Measurements from ENCODE around the gene SLC22A31. TPM values are rescaled to one million over a fixed set of nuclear protein-coding genes. Genes with fewer than 3 reads are reported as not detected.

The SLC22A31 gene
- 0.64 to 1.7 TPM (median 1.1 TPM) in 5 replicates for total RNA-seq (2022; extraction: Qiagen RNA extraction; ENCODE audit: low read depth)

DNA sequence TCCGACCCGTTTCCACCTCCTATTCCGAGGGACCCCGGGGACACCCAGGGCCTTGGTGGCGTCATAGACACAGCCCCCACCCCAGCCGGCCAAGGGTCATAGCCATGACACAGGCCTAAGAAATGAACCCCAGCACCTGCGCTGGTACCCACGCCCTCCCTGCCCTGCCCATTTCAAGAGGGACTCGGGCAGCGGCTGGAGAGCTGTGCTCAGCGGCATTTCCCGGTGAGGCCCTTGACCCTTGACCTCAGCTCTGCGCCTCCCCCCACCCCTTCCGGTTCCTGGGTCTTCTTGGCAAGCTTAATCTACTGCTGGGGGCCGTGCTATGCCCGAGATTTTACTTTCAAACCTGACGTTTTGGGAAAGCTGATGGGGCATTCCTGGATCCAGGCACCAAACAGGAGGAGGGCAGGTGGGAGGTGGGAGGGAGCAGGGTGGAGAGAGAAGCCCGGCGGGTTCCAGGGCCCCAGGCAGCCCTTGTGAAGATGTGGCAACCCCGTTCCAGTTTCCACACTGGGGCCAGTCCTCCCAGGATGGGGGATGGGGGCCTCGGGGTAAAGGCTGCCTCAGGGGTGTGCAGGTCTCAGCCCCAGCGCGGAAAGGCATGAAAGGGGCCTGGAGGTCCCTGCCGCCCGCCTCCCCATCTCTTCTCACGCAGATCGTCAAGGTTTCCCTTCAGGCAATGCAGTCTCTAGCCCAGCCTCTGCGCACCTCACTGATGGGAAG, at the start of gene SLC22A31:
Gene SLC22A31, minus strand, starts transcription at position 414 of the 726 bp plus-strand sequence. Its CDS starts 36 bp downstream, at position 378.

DNA sequence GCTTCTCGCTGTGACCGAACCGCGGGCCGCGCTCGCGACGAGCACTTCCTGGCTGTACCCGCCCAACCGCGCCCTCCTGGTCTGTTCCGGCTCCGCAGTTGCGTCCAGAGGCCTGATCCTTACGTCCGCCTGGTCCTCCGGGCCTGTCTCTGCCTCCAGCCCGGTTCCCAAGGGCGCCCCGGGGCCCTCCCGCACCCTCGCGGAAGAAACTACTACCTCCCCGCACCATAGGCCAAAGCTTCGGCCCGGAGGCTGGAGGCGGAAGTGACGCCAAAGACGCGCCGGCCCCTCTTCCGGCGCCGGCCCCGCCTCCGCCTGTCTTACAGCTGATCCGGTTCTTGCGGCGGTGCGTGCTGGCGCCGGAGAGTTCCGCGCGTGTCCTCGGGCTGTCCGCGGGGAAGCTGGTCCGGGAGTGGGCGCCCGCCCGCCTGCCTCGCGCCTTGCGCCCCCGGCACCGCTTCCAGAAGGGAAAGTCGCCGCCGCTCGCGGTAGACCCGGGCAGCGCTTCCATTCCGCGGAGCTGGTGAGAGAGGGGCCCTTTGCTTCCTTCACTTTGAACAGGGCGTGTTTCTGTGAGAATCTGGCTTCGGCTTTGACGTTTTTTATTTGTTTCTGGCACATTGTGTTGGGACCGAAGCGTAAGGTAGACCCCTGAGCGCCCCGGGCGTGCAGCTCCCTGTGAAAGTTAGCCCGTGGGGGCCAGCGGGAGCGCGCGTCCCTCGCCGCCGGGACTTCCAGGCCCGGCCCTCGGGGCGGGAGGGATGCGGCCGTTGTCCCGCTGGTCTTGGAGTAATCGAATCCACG, 17.3 kb upstream of the SLC22A31 start, which contains the start of gene ZNF778:
Gene ZNF778, plus strand, starts transcription at position 316 of the 804 bp plus-strand sequence. CDS start 3,425 bp downstream, outside the sequence.

DNA sequence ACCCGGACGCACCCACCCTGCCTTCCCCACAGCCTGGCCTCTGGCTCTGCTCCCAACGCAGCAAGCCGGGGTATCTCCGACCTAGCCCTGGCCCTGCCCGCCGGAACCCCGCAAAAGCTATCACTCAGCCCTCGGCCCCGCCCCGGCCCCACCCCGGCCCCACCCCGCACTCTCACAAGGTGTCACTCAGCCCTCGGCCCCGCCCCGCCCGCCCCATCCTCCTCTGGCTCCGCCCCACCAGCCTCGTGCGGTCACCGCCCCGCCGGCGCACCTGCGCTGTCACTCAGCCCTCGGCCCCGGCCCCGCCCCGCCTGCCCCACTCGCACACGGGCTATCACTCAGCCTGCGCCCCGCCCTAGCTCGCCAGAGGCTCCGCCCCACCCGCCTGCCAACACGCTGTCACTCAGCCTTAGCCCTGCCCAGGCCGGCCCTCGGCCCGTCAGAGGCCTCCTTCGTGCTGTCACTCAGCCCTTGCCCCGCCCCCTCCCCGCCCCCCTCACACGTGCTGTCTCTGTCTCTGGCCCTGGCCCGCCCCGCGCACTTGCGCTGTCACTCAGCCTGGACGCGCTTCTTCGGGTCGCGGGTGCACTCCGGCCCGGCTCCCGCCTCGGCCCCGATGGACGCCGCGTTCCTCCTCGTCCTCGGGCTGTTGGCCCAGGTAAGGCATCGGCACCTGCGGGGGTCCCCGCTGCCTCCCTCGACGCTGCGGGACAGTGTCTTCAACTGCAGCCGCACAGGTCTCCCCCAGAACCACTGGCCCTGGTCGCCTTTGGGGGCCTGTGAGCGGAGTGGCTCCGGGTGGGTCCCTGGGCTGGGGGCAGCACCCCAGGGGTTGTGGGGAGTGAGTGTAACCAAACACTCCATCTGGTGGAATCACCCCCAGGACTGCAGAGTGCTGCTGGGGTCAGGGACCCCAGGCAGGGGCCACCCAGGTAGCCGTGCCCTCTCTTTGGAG, 28.8 kb downstream of the SLC22A31 start, which contains the start of gene CDH15:
Gene CDH15, plus strand, starts transcription at position 533 of the 955 bp plus-strand sequence. Its CDS starts 84 bp downstream, at position 617.

Other genes with a start within 250 kb of the SLC22A31 start
- 0.21 to 0.56 TPM (median 0.23 TPM) in 5 replicates for gene CBFA2T3, start 223.3 kb downstream of the SLC22A31 start, total RNA-seq (2022; extraction: Qiagen RNA extraction; ENCODE audit: low read depth)
- 15.5 to 20.7 TPM (median 18.8 TPM) in 5 replicates for gene ACSF3, start 106.7 kb downstream of the SLC22A31 start, total RNA-seq (2022; extraction: Qiagen RNA extraction; ENCODE audit: low read depth)
- gene CDH15, start 28.8 kb downstream of the SLC22A31 start, total RNA-seq (2022; extraction: Qiagen RNA extraction; ENCODE audit: low read depth) = 0.10 TPM in 1 of 5 replicates, not detected in the others
- gene ZNF778, start 17.2 kb upstream of the SLC22A31 start, total RNA-seq (2022; extraction: Qiagen RNA extraction; ENCODE audit: low read depth) = 9.6 to 13.7 TPM (median 12.9 TPM) in 5 replicates